ENCODE results near the gene RTP3.

DNA sequence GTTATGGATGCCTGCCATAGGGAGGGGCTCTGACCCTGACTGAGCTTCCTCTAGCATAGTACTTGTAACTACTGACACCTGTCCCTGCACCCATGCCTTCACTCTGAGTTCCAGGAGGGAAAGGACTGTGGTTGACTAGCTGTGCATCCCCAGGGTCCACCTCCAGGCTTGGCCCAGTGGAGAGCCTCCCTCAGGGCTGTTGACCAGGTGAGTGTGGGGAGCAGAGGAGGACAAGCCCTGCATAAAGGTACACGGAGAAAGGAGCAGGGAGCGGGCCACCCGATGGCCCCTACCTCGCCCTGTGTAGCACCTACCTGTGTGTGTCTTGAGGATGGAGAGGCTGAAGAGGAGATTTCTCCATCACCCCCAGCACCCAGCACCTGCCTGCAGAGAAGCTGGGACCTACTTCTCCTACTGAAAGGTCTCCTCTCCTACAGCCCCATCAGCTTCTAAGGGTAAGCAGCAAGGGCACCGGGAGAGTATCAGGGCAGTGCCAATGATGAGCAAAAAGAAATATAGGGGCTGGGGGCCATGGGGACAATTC, 26.3 kb upstream of the RTP3 start:
- TF ChIP-seq, protein P1, sequence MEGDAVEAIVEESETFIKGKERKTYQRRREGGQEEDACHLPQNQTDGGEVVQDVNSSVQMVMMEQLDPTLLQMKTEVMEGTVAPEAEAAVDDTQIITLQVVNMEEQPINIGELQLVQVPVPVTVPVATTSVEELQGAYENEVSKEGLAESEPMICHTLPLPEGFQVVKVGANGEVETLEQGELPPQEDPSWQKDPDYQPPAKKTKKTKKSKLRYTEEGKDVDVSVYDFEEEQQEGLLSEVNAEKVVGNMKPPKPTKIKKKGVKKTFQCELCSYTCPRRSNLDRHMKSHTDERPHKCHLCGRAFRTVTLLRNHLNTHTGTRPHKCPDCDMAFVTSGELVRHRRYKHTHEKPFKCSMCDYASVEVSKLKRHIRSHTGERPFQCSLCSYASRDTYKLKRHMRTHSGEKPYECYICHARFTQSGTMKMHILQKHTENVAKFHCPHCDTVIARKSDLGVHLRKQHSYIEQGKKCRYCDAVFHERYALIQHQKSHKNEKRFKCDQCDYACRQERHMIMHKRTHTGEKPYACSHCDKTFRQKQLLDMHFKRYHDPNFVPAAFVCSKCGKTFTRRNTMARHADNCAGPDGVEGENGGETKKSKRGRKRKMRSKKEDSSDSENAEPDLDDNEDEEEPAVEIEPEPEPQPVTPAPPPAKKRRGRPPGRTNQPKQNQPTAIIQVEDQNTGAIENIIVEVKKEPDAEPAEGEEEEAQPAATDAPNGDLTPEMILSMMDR (IDR thresholded peaks at IDR 0.05) = no peak
- no peak for TF ChIP-seq POLR2A (IDR thresholded peaks at IDR 0.05)

Data from esophagus squamous epithelium (tissue), 4 donors.